Adrenal gland (tissue), 5 donors: ENCODE results near the gene PPP1R16B.

ENCODE experiments used
- POLR2A ChIP-seq, 2 donors: fragments of 450-650 bp; IDR thresholded peaks; one replicate each; pipeline ENCODE4 v1.6.1; 2017; ENCODE audit warnings: antibody characterized with exemption in 2 of 2, mild to moderate bottlenecking in 2 of 2, moderate library complexity in 1 of 2
- TF ChIP-seq, protein P1 (sequence below), 6 experiments: fragments of 450-650 bp in 4 of 6; fragments of 200-600 bp in 2 of 6; sonication (generic) in 1 of 6; IDR thresholded peaks; 1 replicate in 5 of 6; 2 replicates in 1 of 6; pipeline versions ENCODE4 v1.5.1 to v1.8.0; 2016 to 2021; ENCODE audit warnings: antibody characterized with exemption in 6 of 6, mild to moderate bottlenecking in 2 of 6, moderate library complexity in 1 of 6
- donor health status: DM: no; HTN: no; CAD: no.

DNA sequence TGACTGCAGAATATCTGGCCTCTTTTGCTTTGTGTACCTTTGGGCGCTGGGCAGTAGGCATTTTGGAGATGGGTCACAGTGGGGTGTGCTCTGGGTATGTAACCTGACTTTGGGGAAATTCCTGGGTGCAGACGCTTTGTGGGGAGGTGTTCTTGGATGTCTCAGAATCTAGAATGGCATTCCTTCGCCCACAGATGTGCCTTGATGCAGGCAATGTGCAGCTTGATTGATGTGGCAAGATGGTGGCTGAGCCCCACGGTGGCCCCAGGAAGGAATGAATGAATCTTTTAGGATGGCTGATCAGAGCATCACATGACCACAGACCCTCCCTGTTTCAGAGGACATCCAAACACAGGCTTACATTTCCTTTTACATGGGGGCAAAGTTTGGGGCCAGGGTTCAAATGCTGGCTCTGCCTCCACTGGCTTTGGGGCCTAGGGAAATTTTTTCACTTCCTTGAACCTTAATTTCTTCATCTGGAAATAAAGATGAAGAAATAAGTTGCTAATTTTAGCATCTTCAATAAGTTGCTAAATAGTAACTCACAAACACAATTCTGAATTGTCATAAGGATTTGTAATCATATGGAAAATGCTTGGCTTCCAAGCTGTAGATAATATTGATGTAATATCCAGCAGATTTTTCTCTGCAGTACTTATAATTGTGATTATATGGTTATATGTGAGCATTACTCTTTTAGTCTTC, 5.6 kb downstream of the PPP1R16B start:
- TF ChIP-seq, protein P1, sequence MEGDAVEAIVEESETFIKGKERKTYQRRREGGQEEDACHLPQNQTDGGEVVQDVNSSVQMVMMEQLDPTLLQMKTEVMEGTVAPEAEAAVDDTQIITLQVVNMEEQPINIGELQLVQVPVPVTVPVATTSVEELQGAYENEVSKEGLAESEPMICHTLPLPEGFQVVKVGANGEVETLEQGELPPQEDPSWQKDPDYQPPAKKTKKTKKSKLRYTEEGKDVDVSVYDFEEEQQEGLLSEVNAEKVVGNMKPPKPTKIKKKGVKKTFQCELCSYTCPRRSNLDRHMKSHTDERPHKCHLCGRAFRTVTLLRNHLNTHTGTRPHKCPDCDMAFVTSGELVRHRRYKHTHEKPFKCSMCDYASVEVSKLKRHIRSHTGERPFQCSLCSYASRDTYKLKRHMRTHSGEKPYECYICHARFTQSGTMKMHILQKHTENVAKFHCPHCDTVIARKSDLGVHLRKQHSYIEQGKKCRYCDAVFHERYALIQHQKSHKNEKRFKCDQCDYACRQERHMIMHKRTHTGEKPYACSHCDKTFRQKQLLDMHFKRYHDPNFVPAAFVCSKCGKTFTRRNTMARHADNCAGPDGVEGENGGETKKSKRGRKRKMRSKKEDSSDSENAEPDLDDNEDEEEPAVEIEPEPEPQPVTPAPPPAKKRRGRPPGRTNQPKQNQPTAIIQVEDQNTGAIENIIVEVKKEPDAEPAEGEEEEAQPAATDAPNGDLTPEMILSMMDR (IDR thresholded peaks at IDR 0.05): no peak
- TF ChIP-seq POLR2A (IDR thresholded peaks at IDR 0.05): no peak
